Measurements from ENCODE around the gene CENPH. TPM values are rescaled to one million over a fixed set of nuclear protein-coding genes. Genes with fewer than 3 reads are reported as not detected.
"Not testable (repeated sequence)": the region's sequence is repeated elsewhere in the genome, so short reads cannot be mapped to it uniquely, and the experiment has no call there.

CENPH gene
- 1 to 10 TPM in 2 of 4 donors, under 1 TPM in 1, not detected in 1; 0.81 to 5.0 (median 1.5) TPM for total RNA-seq

GRCh38 chr5:69189162-69190086 lies at the start of gene CENPH:
CENPH (plus strand) TSS chr5:69189583; CDS start chr5:69189635, 52 bp downstream.
- peak within 1 kb of the TSS in 3 of 4 donors; percentile 73 to 79 (median 78) for H3K27ac ChIP-seq
- H3K9me3 ChIP-seq, result no peaks in the 10 kb centered on the region
- no peaks in the 10 kb centered on the region for H3K27me3 ChIP-seq
- peak; percentile 98 for ATAC-seq
- WGBS, 2 donors (ENCODE audit: low coverage in 1 of 2), result 0 to 1% methylated on average over 9 to 15 of the region's 55 CpGs
- TF ChIP-seq POLR2AphosphoS5 (IDR thresholded peaks at IDR 0.05) (no peak), POLR2A (IDR thresholded peaks at IDR 0.05) (no peak), EP300 (IDR thresholded peaks at IDR 0.05) (no peak)
- TF ChIP-seq, protein P1, sequence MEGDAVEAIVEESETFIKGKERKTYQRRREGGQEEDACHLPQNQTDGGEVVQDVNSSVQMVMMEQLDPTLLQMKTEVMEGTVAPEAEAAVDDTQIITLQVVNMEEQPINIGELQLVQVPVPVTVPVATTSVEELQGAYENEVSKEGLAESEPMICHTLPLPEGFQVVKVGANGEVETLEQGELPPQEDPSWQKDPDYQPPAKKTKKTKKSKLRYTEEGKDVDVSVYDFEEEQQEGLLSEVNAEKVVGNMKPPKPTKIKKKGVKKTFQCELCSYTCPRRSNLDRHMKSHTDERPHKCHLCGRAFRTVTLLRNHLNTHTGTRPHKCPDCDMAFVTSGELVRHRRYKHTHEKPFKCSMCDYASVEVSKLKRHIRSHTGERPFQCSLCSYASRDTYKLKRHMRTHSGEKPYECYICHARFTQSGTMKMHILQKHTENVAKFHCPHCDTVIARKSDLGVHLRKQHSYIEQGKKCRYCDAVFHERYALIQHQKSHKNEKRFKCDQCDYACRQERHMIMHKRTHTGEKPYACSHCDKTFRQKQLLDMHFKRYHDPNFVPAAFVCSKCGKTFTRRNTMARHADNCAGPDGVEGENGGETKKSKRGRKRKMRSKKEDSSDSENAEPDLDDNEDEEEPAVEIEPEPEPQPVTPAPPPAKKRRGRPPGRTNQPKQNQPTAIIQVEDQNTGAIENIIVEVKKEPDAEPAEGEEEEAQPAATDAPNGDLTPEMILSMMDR (IDR thresholded peaks at IDR 0.05), result no peak
- peak within 1 kb of the TSS; percentile 69 to 88 for H3K4me3 ChIP-seq
- no peaks in the 10 kb centered on the region for H3K36me3 ChIP-seq
- peaks cover 0 to 19% (median 4%) of the 10 kb centered on the region in 3 donors for H3K4me1 ChIP-seq

DNA sequence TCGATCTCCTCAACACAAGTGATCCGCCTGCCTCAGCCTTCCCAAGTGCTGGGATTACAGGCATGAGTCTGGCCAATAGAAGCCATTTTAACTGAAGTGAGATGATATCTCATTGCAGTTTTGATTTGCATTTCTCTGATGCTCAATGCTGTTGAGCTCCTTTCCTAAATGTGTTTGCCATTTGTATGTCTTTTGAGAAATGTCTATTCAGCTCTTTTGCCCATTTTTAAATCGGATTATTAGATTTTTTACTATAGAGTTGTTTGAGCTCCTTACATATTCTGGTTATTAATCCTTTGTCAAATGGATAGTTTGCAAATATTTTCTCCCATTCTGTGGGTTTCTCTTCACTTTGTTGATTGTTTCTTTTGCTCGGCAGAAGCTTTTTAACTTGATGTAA lies 49.1 kb upstream of the CENPH start:
- not testable (repeated sequence) for H3K9me3 ChIP-seq, H3K4me1 ChIP-seq, H3K27me3 ChIP-seq, H3K27ac ChIP-seq, H3K36me3 ChIP-seq, H3K4me3 ChIP-seq, ATAC-seq
- WGBS, 2 donors (ENCODE audit: low coverage in 1 of 2), result 95 to 100% methylated on average over 3 to 4 of the region's 4 CpGs

DNA sequence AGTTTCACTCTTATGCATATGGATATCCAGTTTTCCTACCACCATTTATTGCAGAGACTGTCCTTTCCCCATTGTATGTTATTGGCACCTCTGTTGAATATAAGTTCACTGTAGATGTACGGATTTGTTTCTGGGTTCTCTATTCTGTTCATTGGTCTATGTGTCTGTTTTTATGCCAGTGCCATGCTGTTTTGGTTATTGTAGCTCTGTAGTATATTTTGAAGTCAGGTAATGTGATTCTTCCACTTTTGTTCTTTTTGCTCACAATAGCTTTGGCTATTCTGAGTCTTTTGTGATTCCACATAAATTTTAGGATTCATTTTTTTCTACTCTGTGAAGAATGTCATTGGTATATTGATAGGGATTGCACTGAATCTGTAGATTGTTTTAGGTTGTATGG lies 48.6 kb upstream of the CENPH start:
- no peak overlapping the region for H3K27ac ChIP-seq
- no peaks in the 10 kb centered on the region for H3K27me3 ChIP-seq
- TF ChIP-seq EP300 (IDR thresholded peaks at IDR 0.05) (no peak), POLR2A (IDR thresholded peaks at IDR 0.05) (no peak)
- no peak overlapping the region for H3K4me3 ChIP-seq
- WGBS, 2 donors (ENCODE audit: low coverage in 1 of 2), result 83% methylated on average over 1 of the region's 1 CpG; no CpG with 5 or more reads in 1 of the 2 donors
- no peak for ATAC-seq
- peaks cover 0 to 8% (median 3%) of the 10 kb centered on the region in 3 donors for H3K9me3 ChIP-seq
- H3K36me3 ChIP-seq, result no peaks in the 10 kb centered on the region
- H3K4me1 ChIP-seq, result no peaks in the 10 kb centered on the region

GRCh38 chr5:69148576-69148975 lies 40.8 kb upstream of the CENPH start:
- not testable (repeated sequence) for ATAC-seq, H3K4me3 ChIP-seq, H3K36me3 ChIP-seq, H3K9me3 ChIP-seq, H3K4me1 ChIP-seq, H3K27ac ChIP-seq, H3K27me3 ChIP-seq
- WGBS, 2 donors (ENCODE audit: low coverage in 1 of 2), result 83 to 95% methylated on average over 1 to 3 of the region's 7 CpGs

- Histone ChIP-seq H3K36me3 (no peaks in the 10 kb centered on the region), H3K4me3 (no peak overlapping the region), H3K9me3 (no peaks in the 10 kb centered on the region), H3K4me1 (no peaks in the 10 kb centered on the region), H3K27ac (no peak overlapping the region), H3K27me3 (no peaks in the 10 kb centered on the region)
- TF ChIP-seq POLR2A (IDR thresholded peaks at IDR 0.05), result no peak
- no peak for TF ChIP-seq POLR2AphosphoS5 (IDR thresholded peaks at IDR 0.05)
- no peak for TF ChIP-seq EP300 (IDR thresholded peaks at IDR 0.05)
- TF ChIP-seq, protein P1 (IDR thresholded peaks at IDR 0.05), result no peak
- no peak for ATAC-seq
- 100% methylated on average over 1 of the region's 2 CpGs for WGBS, 2 donors (ENCODE audit: low coverage in 1 of 2)
These were observed 40.3 kb upstream of the CENPH start for GRCh38 chr5:69148981-69149675.

DNA sequence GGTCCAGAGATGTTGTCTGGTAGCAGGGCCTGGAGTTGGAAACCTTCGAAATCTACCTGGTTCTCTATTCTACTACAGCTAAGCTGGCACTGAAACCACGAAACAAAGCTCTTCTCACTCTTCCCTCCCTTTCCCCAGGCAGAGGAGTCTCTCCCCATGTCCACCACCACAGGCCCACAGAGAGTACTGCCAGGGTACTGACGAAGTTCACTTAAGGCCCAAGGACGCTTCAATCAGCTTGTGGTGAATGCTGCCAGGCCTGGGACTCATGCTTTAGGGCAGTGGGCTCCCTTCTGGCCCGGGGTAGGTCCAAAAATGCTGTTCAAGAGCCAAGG lies 39.7 kb upstream of the CENPH start:
- 90 to 100% methylated on average over 1 to 3 of the region's 5 CpGs for WGBS, 2 donors (ENCODE audit: low coverage in 1 of 2)
- H3K27ac ChIP-seq, result no peak overlapping the region
- TF ChIP-seq, protein P1 (IDR thresholded peaks at IDR 0.05), result no peak
- TF ChIP-seq POLR2A (IDR thresholded peaks at IDR 0.05), result no peak
- TF ChIP-seq EP300 (IDR thresholded peaks at IDR 0.05), result no peak
- no peak for TF ChIP-seq POLR2AphosphoS5 (IDR thresholded peaks at IDR 0.05)
- no peaks in the 10 kb centered on the region for H3K27me3 ChIP-seq
- H3K36me3 ChIP-seq, result no peaks in the 10 kb centered on the region
- H3K4me3 ChIP-seq, result no peak overlapping the region
- H3K4me1 ChIP-seq, result no peaks in the 10 kb centered on the region
- no peak for ATAC-seq
- H3K9me3 ChIP-seq, result no peaks in the 10 kb centered on the region

Data from gastroesophageal sphincter (tissue), 4 donors.